MCF 10A (cell line): ENCODE measurements around the gene PDE4D. TPM values are rescaled to one million over a fixed set of nuclear protein-coding genes. Genes with fewer than 3 reads are reported as not detected.
"Not testable (repeated sequence)": the region's sequence is repeated elsewhere in the genome, so short reads cannot be mapped to it uniquely, and the experiment has no call there.

Experiments used
- BruUV-seq: library from RNA; stranded (reverse); fragments of 400-500 nt; replicated peaks from 2 replicates; lab custom pipeline; 2021; lab: Mats Ljungman, UMichigan
- CTCF ChIA-PET: fragments of 300-600 bp; sonication (Branson Sonifier 250); formaldehyde crosslinking; extraction: SDS; loops from one replicate; lab custom pipeline; 2021; ENCODE audit warnings: antibody characterized with exemption, inconsistent platforms; lab: Yijun Ruan, JAX
- POLR2A ChIA-PET: fragments of 300-600, 350-650 bp; sonication (Branson Sonifier 250); formaldehyde crosslinking; extraction: SDS; loops from one replicate; lab custom pipeline; 2020; ENCODE audit warnings: antibody characterized with exemption, inconsistent platforms; lab: Yijun Ruan, JAX
- DNase-seq: peaks from one replicate; pipeline ENCODE4 v3.0.0-alpha.2; 2018; ENCODE audit not compliant: unreplicated experiment
- H3K27ac Mint-ChIP-seq: one replicate; pipeline ENCODE4 v1.8.0; 2022; ENCODE audit warnings: mild to moderate bottlenecking, low read depth, mixed read lengths; ENCODE audit not compliant: unreplicated experiment
- H3K27me3 Mint-ChIP-seq: one replicate; pipeline ENCODE4 v1.8.0; 2022; ENCODE audit warnings: mixed read lengths; ENCODE audit not compliant: insufficient read depth, unreplicated experiment
- H3K36me3 Mint-ChIP-seq: one replicate; pipeline ENCODE4 v1.8.0; 2022; ENCODE audit warnings: mild to moderate bottlenecking, moderate library complexity, mixed read lengths; ENCODE audit not compliant: insufficient read depth, unreplicated experiment
- H3K4me1 Mint-ChIP-seq: one replicate; pipeline ENCODE4 v1.8.0; 2022; ENCODE audit warnings: mixed read lengths; ENCODE audit not compliant: insufficient read depth, unreplicated experiment
- H3K4me3 Mint-ChIP-seq: one replicate; pipeline ENCODE4 v1.8.0; 2022; ENCODE audit warnings: mild to moderate bottlenecking, moderate library complexity, mixed read lengths; ENCODE audit not compliant: unreplicated experiment
- H3K9me3 Mint-ChIP-seq: one replicate; pipeline ENCODE4 v1.8.0; 2022; ENCODE audit warnings: mixed read lengths; ENCODE audit not compliant: unreplicated experiment
- CTCF ChIP-seq: fragments of 200-600 bp; IDR thresholded peaks from one replicate; pipeline ENCODE4 v1.8.0; 2022; ENCODE audit warnings: antibody characterized with exemption, mild to moderate bottlenecking; ENCODE audit not compliant: unreplicated experiment
- intact Hi-C: fragments of 100-400 bp; cut with micrococcal nuclease; formaldehyde crosslinking; loops from 2 replicates; pipeline ENCODE4 v1.14.1; 2022
- total RNA-seq: library from RNA; stranded (reverse); gene quantifications from 2 replicates; pipeline ENCODE4 v1.2.3, GENCODE V29; 2022

The PDE4D gene
- total RNA-seq, 1 experiment from 2014 or later, result 85.0 TPM

GRCh38 chr5:59412428-59412827 is 481.1 kb downstream of the PDE4D start:
- DNase-seq, result no peak
- Mint-ChIP-seq H3K4me1 (no peaks in the 10 kb centered on the region), H3K9me3 (peaks cover 15% of the 10 kb centered on the region), H3K4me3 (no peak overlapping the region), H3K27ac (no peak overlapping the region), H3K36me3 (peaks cover 15% of the 10 kb centered on the region), H3K27me3 (no peaks in the 10 kb centered on the region)
- CTCF ChIA-PET, result no interaction called here
- no peak for TF ChIP-seq CTCF
- no TSS peak for BruUV-seq
- intact Hi-C loops, result no loop called here
- POLR2A ChIA-PET, result interaction anchor here (0.6 kb wide), 1 partner anchor 45 kb away, joined by 3 read pairs; no protein-coding TSS in a partner anchor

GRCh38 chr5:59408997-59409396 is 484.5 kb downstream of the PDE4D start:
- H3K36me3 Mint-ChIP-seq, result not testable (repeated sequence)

GRCh38 chr5:59407967-59408366 is 485.6 kb downstream of the PDE4D start:
- BruUV-seq, result no TSS peak
- Mint-ChIP-seq H3K4me1 (no peaks in the 10 kb centered on the region), H3K27me3 (no peaks in the 10 kb centered on the region), H3K4me3 (no peak overlapping the region), H3K9me3 (peaks cover 33% of the 10 kb centered on the region), H3K36me3 (peaks cover 7% of the 10 kb centered on the region), H3K27ac (no peak overlapping the region)
- no peak for TF ChIP-seq CTCF
- intact Hi-C loops, result no loop called here
- ChIA-PET POLR2A (no interaction called here), CTCF (interaction anchor here (0.7 to 1.0 kb wide), 4 partner anchors 18 to 403 kb away, joined by 3 to 5 read pairs (median 3); no protein-coding TSS in a partner anchor)
- DNase-seq, result no peak

More at GRCh38 chr5:59408997-59409396, 484.5 kb downstream of the PDE4D start:
- H3K4me1 Mint-ChIP-seq, BruUV-seq, H3K27ac Mint-ChIP-seq, H3K4me3 Mint-ChIP-seq, DNase-seq, H3K27me3 Mint-ChIP-seq, POLR2A ChIA-PET, intact Hi-C loops: not testable (repeated sequence)
- CTCF ChIA-PET, result interaction anchor here (1.2 kb wide), 1 partner anchor 9 kb away, joined by 4 read pairs; no protein-coding TSS in a partner anchor
- peaks cover 33% of the 10 kb centered on the region for H3K9me3 Mint-ChIP-seq

- H3K9me3 Mint-ChIP-seq, result peaks cover 10% of the 10 kb centered on the region
Measured at GRCh38 chr5:59401637-59402036, 491.9 kb downstream of the PDE4D start.

GRCh38 chr5:59394956-59395355 is 498.6 kb downstream of the PDE4D start:
- H3K36me3 Mint-ChIP-seq, H3K9me3 Mint-ChIP-seq, H3K4me3 Mint-ChIP-seq, BruUV-seq, H3K4me1 Mint-ChIP-seq, H3K27me3 Mint-ChIP-seq, DNase-seq, H3K27ac Mint-ChIP-seq, CTCF ChIA-PET, POLR2A ChIA-PET, intact Hi-C loops: not testable (repeated sequence)

More at GRCh38 chr5:59401637-59402036, 491.9 kb downstream of the PDE4D start:
- Mint-ChIP-seq H3K4me3 (no peak overlapping the region), H3K27ac (no peak overlapping the region), H3K36me3 (peaks cover 10% of the 10 kb centered on the region), H3K27me3 (no peaks in the 10 kb centered on the region), H3K4me1 (peaks cover 3% of the 10 kb centered on the region)
- no TSS peak for BruUV-seq
- ChIA-PET POLR2A (interaction anchor here (0.6 kb wide), 1 partner anchor 51 kb away, joined by 3 read pairs; no protein-coding TSS in a partner anchor), CTCF (interaction anchor here (1.0 to 2.0 kb wide), 3 partner anchors 14 to 408 kb away, joined by 3 to 7 read pairs (median 5); no protein-coding TSS in a partner anchor)
- no peak for DNase-seq
- intact Hi-C loops, result no loop called here
- TF ChIP-seq CTCF, result no peak
